SK-N-MC (cell line): ENCODE measurements around the gene SPAG17.

ENCODE experiments used
- EZH2 ChIP-seq: fragments of 200-600 bp; sonication (generic); IDR thresholded peaks from one replicate; pipeline ENCODE4 v1.6.1; 2017; ENCODE audit warnings: antibody characterized with exemption
- FOXP2 ChIP-seq: optimal IDR thresholded peaks from 2 replicates; pipeline ENCODE3; 2011; ENCODE audit warnings: mild to moderate bottlenecking, moderate library complexity; ENCODE audit not compliant: insufficient read depth; ENCODE audit errors: extremely low read length, control extremely low read depth
- POLR2AphosphoS5 ChIP-seq: IDR thresholded peaks from 2 replicates; pipeline ENCODE4 v1.6.1; 2012; ENCODE audit warnings: mild to moderate bottlenecking, low read depth, low read length, borderline replicate concordance

DNA sequence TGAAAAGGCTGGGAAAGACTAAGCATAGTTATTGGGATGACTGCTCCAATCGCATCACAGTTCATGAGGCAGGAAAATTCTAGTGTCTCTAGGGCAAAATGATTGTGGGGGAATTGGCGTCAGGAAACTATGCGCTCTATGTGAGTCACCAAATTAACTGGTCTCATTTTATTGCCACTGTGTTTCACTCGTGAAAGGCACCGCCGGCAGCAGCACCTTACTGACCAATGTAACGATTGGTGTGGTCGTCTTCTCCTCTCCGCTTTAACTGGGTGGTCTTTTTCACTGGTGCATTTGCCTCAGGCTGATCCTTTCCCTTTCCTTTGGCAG, 83.5 kb downstream of the SPAG17 start:
- no peak for TF ChIP-seq POLR2AphosphoS5
- TF ChIP-seq EZH2, result no peak
- no peak for TF ChIP-seq FOXP2
